CD8-positive, alpha-beta memory T cell (primary cell): ENCODE results near the gene FANCD2. TPM values are rescaled to one million over a fixed set of nuclear protein-coding genes. Genes with fewer than 3 reads are reported as not detected.
"Not testable (repeated sequence)": the region's sequence is repeated elsewhere in the genome, so short reads cannot be mapped to it uniquely, and the experiment has no call there.

Source experiments
- CTCF ChIA-PET: fragments of 350-600 bp; sonication (Branson Sonifier 250); formaldehyde crosslinking; loops from one replicate; lab custom pipeline; 2021; ENCODE audit warnings: antibody characterized with exemption; lab: Charles Lee
- POLR2A ChIA-PET: fragments of 350-600 bp; sonication (Branson Sonifier 250); formaldehyde crosslinking; loops from one replicate; lab custom pipeline; 2021; ENCODE audit warnings: antibody characterized with exemption; lab: Charles Lee
- DNase-seq, 5 donors: peaks; one replicate each; pipeline versions ENCODE4 v3.0.0 to v3.0.0-alpha.2; 2020 to 2022; ENCODE audit warnings: mixed read lengths in 1 of 5
- H3K27ac ChIP-seq: one replicate; pipeline ENCODE4 v1.7.0; 2013; ENCODE audit warnings: low read depth, mild to moderate bottlenecking, low read length, moderate library complexity
- H3K27me3 ChIP-seq: 2 replicates; pipeline ENCODE4 v1.7.0; 2013; ENCODE audit warnings: low read length, mild to moderate bottlenecking; ENCODE audit not compliant: insufficient read depth, poor library complexity, severe bottlenecking
- H3K36me3 ChIP-seq: 2 replicates; pipeline ENCODE4 v1.7.0; 2013; ENCODE audit warnings: mild to moderate bottlenecking, low read length, moderate library complexity; ENCODE audit not compliant: insufficient read depth
- H3K4me1 ChIP-seq: 2 replicates; pipeline ENCODE4 v1.7.0; 2013; ENCODE audit warnings: mild to moderate bottlenecking, low read length, moderate library complexity; ENCODE audit not compliant: insufficient read depth
- H3K4me3 ChIP-seq: 2 replicates; pipeline ENCODE4 v1.7.0; 2013; ENCODE audit warnings: mild to moderate bottlenecking, low read length
- H3K9me3 ChIP-seq: 2 replicates; pipeline ENCODE4 v1.7.0; 2013; ENCODE audit warnings: mild to moderate bottlenecking, low read length
- H3K27ac Mint-ChIP-seq, 8 donors: one replicate each; pipeline ENCODE4 v1.8.0; 2020 to 2021; ENCODE audit warnings: mixed read lengths in 8 of 8, mild to moderate bottlenecking in 6 of 8, inconsistent platforms in 3 of 8, moderate library complexity in 3 of 8
- H3K27me3 Mint-ChIP-seq, 2 donors: one replicate each; pipeline ENCODE4 v1.8.0; 2020 to 2021; ENCODE audit warnings: mixed read lengths in 2 of 2, mild to moderate bottlenecking in 1 of 2, moderate library complexity in 1 of 2
- H3K36me3 Mint-ChIP-seq, 3 donors: one replicate each; pipeline ENCODE4 v1.8.0; 2020 to 2021; ENCODE audit warnings: mixed read lengths in 3 of 3, inconsistent platforms in 1 of 3, mild to moderate bottlenecking in 1 of 3
- H3K4me1 Mint-ChIP-seq, 3 donors: one replicate each; pipeline ENCODE4 v1.8.0; 2020 to 2021; ENCODE audit warnings: mixed read lengths in 3 of 3, inconsistent platforms in 1 of 3, mild to moderate bottlenecking in 1 of 3
- H3K4me3 Mint-ChIP-seq, 7 donors: one replicate each; pipeline ENCODE4 v1.8.0; 2020 to 2021; ENCODE audit warnings: mixed read lengths in 7 of 7, mild to moderate bottlenecking in 6 of 7, moderate library complexity in 4 of 7, inconsistent platforms in 2 of 7
- H3K9me3 Mint-ChIP-seq, 5 donors: one replicate each; pipeline ENCODE4 v1.8.0; 2020 to 2022; ENCODE audit warnings: mixed read lengths in 5 of 5, mild to moderate bottlenecking in 3 of 5, moderate library complexity in 2 of 5, inconsistent platforms in 1 of 5
- polyA plus RNA-seq: library from polyadenylated mRNA; unstranded; fragments of 300-500 nt; fragmentation: Illumina TruSeq; gene quantifications from one replicate; pipeline ENCODE4 v1.2.3, GENCODE V29; 2021
- total RNA-seq, 2 experiments: library from RNA; stranded (reverse); gene quantifications; one replicate each; pipeline ENCODE4 v1.2.3, GENCODE V29; 2021

FANCD2 gene
- total and polyA plus RNA-seq, 3 experiments from 2014 or later, result 6.3 to 56.2 (median 55.9) TPM

DNA sequence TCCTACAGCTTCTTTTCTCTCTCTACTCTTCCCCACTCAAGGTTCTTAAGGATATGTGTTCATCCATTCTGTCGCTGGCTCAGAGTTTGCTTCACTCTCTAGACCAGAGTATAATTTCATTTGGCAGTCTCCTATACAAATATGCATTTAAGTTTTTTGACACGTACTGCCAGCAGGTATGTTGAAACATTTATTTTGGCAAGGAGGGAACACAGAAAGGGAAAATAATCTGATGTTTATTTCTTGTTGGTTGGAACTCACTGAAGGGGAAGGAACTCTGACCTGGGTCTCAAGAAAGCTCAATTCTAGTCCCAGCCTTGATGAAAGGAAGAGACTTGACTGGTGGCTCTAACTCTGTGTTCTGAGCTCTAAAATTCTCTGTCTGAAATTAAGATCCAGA is 21.6 kb downstream of the FANCD2 start:
- H3K27ac Mint-ChIP-seq, result no peak overlapping the region
- ChIA-PET CTCF (interaction anchor here (1.6 kb wide), 1 partner anchor 11 kb away, joined by 3 read pairs; no protein-coding TSS in a partner anchor), POLR2A (no interaction called here)
- Histone ChIP-seq H3K36me3 (peaks cover 4% of the 10 kb centered on the region), H3K27me3 (no peaks in the 10 kb centered on the region), H3K27ac (no peak overlapping the region), H3K4me1 (no peaks in the 10 kb centered on the region), H3K4me3 (no peak overlapping the region), H3K9me3 (no peaks in the 10 kb centered on the region)
- DNase-seq, result no peak
- peaks cover 3 to 40% (median 14%) of the 10 kb centered on the region in 3 donors for H3K36me3 Mint-ChIP-seq
- H3K9me3 Mint-ChIP-seq, result no peaks in the 10 kb centered on the region
- no peaks in the 10 kb centered on the region for H3K4me1 Mint-ChIP-seq
- no peak overlapping the region for H3K4me3 Mint-ChIP-seq
- H3K27me3 Mint-ChIP-seq, result peaks cover 0 to 3% of the 10 kb centered on the region in 2 donors

DNA sequence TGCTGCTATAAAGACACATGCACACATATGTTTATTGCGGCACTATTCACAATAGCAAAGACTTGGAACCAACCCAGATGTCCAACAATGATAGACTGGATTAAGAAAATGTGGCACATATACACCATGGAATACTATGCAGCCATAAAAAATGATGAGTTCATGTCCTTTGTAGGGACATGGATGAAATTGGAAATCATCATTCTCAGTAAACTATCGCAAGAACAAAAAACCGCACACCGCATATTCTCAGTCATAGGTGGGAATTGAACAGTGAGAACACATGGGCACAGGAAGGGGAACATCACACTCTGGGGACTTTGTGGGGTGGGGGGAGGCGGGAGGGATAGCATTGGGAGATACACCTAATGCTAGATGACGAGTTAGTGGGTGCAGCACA is 26.8 kb downstream of the FANCD2 start:
- CTCF ChIA-PET, H3K4me1 Mint-ChIP-seq, H3K27ac ChIP-seq, H3K4me1 ChIP-seq, H3K27me3 ChIP-seq, H3K9me3 ChIP-seq, POLR2A ChIA-PET, H3K27me3 Mint-ChIP-seq, H3K36me3 ChIP-seq, H3K27ac Mint-ChIP-seq, DNase-seq, H3K9me3 Mint-ChIP-seq, H3K4me3 Mint-ChIP-seq, H3K4me3 ChIP-seq: not testable (repeated sequence)
- H3K36me3 Mint-ChIP-seq, result peaks cover 2 to 27% (median 14%) of the 10 kb centered on the region in 3 donors

DNA sequence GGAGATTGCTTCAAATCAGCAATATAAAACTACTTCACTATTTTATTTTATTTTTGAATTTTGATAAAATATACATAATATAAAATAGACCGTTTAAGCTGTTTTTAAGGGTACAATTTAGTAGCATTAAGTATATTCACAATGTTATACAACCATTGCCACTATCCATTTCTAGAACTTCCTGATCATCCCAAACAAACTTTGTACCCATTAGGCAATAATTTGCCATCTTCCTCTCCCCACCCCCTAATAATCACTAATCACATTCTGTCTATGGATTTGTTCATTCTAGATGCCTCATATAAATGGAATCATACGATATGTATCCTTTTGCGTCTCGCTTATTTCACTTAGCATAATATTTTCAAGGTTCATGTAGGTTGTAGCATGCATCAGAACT is 28.9 kb downstream of the FANCD2 start:
- Mint-ChIP-seq H3K36me3 (peaks cover 2 to 20% (median 11%) of the 10 kb centered on the region in 3 donors), H3K4me1 (no peaks in the 10 kb centered on the region), H3K27ac (no peak overlapping the region), H3K9me3 (no peaks in the 10 kb centered on the region), H3K27me3 (peaks cover 0 to 2% of the 10 kb centered on the region in 2 donors), H3K4me3 (no peak overlapping the region)
- H3K27me3 ChIP-seq, result no peaks in the 10 kb centered on the region
- DNase-seq, result no peak
- H3K27ac ChIP-seq, result no peak overlapping the region
- no peaks in the 10 kb centered on the region for H3K4me1 ChIP-seq
- H3K36me3 ChIP-seq, result no peaks in the 10 kb centered on the region
- no peak overlapping the region for H3K4me3 ChIP-seq
- ChIA-PET POLR2A (no interaction called here), CTCF (no interaction called here)
- no peaks in the 10 kb centered on the region for H3K9me3 ChIP-seq

DNA sequence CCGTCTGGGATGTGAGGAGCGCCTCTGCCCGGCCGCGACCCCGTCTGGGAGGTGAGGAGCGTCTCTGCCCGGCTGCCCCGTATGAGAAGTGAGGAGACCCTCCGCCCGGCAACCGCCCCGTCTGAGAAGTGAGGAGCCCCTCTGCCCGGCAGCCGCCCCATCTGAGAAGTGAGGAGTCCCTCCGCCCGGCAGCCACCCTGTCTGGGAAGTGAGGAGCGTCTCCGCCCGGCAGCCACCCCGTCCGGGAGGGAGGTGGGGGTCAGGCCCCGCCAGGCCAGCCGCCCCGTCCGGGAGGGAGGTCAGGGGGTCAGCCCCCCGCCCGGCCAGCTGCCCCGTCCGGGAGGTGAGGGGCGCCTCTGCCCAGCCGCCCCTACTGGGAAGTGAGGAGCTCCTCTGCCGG is 43.8 kb downstream of the FANCD2 start:
- CTCF ChIA-PET, H3K4me1 ChIP-seq, DNase-seq, H3K9me3 ChIP-seq, H3K36me3 ChIP-seq, H3K4me3 ChIP-seq, POLR2A ChIA-PET, H3K27me3 ChIP-seq, H3K4me3 Mint-ChIP-seq, H3K27me3 Mint-ChIP-seq, H3K9me3 Mint-ChIP-seq, H3K27ac ChIP-seq, H3K27ac Mint-ChIP-seq, H3K4me1 Mint-ChIP-seq: not testable (repeated sequence)
- peaks cover 11 to 44% (median 16%) of the 10 kb centered on the region in 3 donors for H3K36me3 Mint-ChIP-seq

DNA sequence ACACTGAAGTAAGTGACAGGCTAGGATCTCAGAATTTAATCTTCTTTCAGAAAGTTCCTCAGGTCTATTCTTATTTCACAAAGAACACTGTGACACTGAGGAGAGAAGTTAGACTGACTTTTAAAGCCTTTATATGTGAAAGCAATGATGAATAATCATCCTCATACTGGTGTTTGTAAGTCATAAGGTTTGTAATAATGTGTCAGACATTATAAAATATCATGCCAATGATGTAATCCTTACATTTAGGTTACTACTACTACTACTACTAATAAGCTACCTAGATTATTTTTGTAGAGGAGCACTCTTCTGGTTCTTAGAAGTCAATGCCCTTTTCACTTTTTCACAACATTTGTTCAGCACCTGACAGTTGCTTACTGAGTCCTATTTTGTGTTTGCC is 48.4 kb downstream of the FANCD2 start:
- H3K9me3 ChIP-seq, result no peaks in the 10 kb centered on the region

DNA sequence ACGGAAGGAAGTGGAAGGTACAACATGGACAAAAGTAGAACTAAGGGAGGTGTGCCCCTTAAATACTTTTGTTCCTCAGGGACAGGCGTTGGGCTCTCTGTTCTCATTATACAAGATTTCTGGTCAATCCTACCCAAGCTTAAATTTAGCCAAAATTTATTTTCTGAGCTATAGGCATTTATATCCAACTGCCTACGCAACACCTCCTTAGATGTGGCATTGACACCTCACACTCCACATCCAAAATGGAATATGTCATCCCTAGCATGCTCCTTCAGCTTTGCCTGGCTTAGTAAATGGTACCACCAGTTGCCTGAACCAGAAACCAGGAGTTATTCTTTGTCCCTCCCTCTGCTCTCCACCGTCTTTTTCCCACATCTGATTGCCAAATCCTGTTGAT is 55.6 kb downstream of the FANCD2 start:
- Histone ChIP-seq H3K27ac (no peak overlapping the region), H3K36me3 (no peaks in the 10 kb centered on the region), H3K4me3 (no peak overlapping the region), H3K9me3 (no peaks in the 10 kb centered on the region), H3K4me1 (no peaks in the 10 kb centered on the region), H3K27me3 (no peaks in the 10 kb centered on the region)
- no peaks in the 10 kb centered on the region for H3K27me3 Mint-ChIP-seq
- H3K9me3 Mint-ChIP-seq, result no peaks in the 10 kb centered on the region
- DNase-seq, result no peak
- H3K27ac Mint-ChIP-seq, result peak overlapping the region in 1 of 8 donors; percentile 17
- no peak overlapping the region for H3K4me3 Mint-ChIP-seq
- ChIA-PET POLR2A (no interaction called here), CTCF (no interaction called here)
- peaks cover 0 to 38% (median 13%) of the 10 kb centered on the region in 3 donors for H3K36me3 Mint-ChIP-seq
- H3K4me1 Mint-ChIP-seq, result no peaks in the 10 kb centered on the region

More for the DNA sequence above, 48.4 kb downstream of the FANCD2 start:
- no peak overlapping the region for H3K27ac ChIP-seq
- CTCF ChIA-PET, result no interaction called here
- H3K36me3 ChIP-seq, result no peaks in the 10 kb centered on the region
- no peak overlapping the region for H3K4me3 Mint-ChIP-seq
- no peaks in the 10 kb centered on the region for H3K27me3 Mint-ChIP-seq
- no peaks in the 10 kb centered on the region for H3K4me1 ChIP-seq
- H3K4me3 ChIP-seq, result no peak overlapping the region
- no peak overlapping the region for H3K27ac Mint-ChIP-seq
- H3K4me1 Mint-ChIP-seq, result no peaks in the 10 kb centered on the region
- H3K36me3 Mint-ChIP-seq, result peaks cover 0 to 23% (median 8%) of the 10 kb centered on the region in 3 donors
- H3K27me3 ChIP-seq, result no peaks in the 10 kb centered on the region
- POLR2A ChIA-PET, result no interaction called here
- no peak for DNase-seq
- no peaks in the 10 kb centered on the region for H3K9me3 Mint-ChIP-seq

DNA sequence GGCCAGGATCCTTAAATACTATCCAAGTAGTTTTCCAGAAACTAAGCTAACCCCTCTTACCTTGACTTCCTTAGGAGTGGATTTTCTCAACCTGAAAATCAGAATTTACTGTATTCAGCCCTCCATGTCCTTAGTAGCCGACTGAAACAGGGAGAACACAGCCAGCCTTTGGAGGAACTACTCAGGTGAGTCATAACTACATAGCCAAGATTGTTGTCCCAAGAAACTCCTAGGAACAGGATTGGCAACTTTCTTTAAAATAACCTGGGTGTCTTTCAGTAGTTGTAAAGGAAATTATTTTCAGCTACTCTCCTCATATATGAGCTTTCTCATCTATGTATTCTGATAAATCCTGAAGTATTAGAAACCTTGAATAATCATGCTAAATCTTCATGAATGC is 59.5 kb downstream of the FANCD2 start:
- no peak overlapping the region for H3K27ac ChIP-seq
- H3K27me3 ChIP-seq, result no peaks in the 10 kb centered on the region
- no peaks in the 10 kb centered on the region for H3K9me3 ChIP-seq
- no peak for DNase-seq
- no peak overlapping the region for H3K4me3 ChIP-seq
- no peaks in the 10 kb centered on the region for H3K4me1 Mint-ChIP-seq
- peaks cover 0 to 53% (median 19%) of the 10 kb centered on the region in 3 donors for H3K36me3 Mint-ChIP-seq
- POLR2A ChIA-PET, result no interaction called here
- H3K27ac Mint-ChIP-seq, result no peak overlapping the region
- no peaks in the 10 kb centered on the region for H3K27me3 Mint-ChIP-seq
- H3K4me3 Mint-ChIP-seq, result no peak overlapping the region
- CTCF ChIA-PET, result no interaction called here
- H3K9me3 Mint-ChIP-seq, result no peaks in the 10 kb centered on the region
- no peaks in the 10 kb centered on the region for H3K4me1 ChIP-seq
- H3K36me3 ChIP-seq, result peaks cover 7% of the 10 kb centered on the region

DNA sequence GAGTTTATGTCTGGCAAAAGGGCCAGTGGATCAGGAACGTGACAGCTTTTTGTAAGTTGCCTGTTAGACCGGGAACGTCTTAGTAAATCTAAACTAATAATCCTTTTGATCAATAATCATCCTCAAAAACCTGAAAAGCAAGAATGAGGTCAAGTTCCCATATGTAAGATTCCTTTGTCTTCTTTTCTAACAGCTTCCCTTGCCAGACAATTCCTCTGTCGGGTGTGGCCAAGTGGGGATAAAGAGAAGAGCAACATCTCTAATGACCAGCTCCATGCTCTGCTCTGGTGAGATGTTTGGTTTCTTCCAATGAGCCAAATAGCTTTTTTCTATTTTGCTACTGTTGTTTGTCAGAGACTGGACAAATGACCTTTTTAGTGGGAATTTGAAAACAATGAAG is 62.0 kb downstream of the FANCD2 start:
- Mint-ChIP-seq H3K36me3 (peaks cover 5 to 48% (median 15%) of the 10 kb centered on the region in 3 donors), H3K27ac (peak overlapping the region in 1 of 8 donors; percentile 26), H3K27me3 (no peaks in the 10 kb centered on the region), H3K4me3 (no peak overlapping the region), H3K4me1 (no peaks in the 10 kb centered on the region), H3K9me3 (no peaks in the 10 kb centered on the region)
- no peak overlapping the region for H3K27ac ChIP-seq
- H3K27me3 ChIP-seq, result no peaks in the 10 kb centered on the region
- H3K4me3 ChIP-seq, result no peak overlapping the region
- ChIA-PET POLR2A (no interaction called here), CTCF (no interaction called here)
- H3K4me1 ChIP-seq, result no peaks in the 10 kb centered on the region
- no peak for DNase-seq
- H3K36me3 ChIP-seq, result peaks cover 13% of the 10 kb centered on the region
- H3K9me3 ChIP-seq, result no peaks in the 10 kb centered on the region
